ENCODE results near the gene GULP1. TPM values are rescaled to one million over a fixed set of nuclear protein-coding genes. Genes with fewer than 3 reads are reported as not detected.

The GULP1 gene
- polyA plus RNA-seq, 1 donor from 2014 or later: not detected

- no peaks in the 10 kb centered on the region for H3K27me3 Mint-ChIP-seq
- no peaks in the 10 kb centered on the region for H3K36me3 Mint-ChIP-seq
- peaks cover 0 to 2% (median 0%) of the 10 kb centered on the region in 3 donors for H3K9me3 Mint-ChIP-seq
- H3K4me1 Mint-ChIP-seq: no peaks in the 10 kb centered on the region
- no peak overlapping the region for H3K27ac Mint-ChIP-seq
- H3K4me3 Mint-ChIP-seq: no peak overlapping the region
Observed at GRCh38 chr2:188326290-188326668, 34.6 kb downstream of the GULP1 start.

- Mint-ChIP-seq H3K27ac (no peak overlapping the region), H3K4me1 (no peaks in the 10 kb centered on the region), H3K27me3 (no peaks in the 10 kb centered on the region), H3K36me3 (no peaks in the 10 kb centered on the region), H3K9me3 (peaks cover 0 to 2% (median 0%) of the 10 kb centered on the region in 3 donors), H3K4me3 (no peak overlapping the region)
Observed at GRCh38 chr2:188326669-188327301, 35.1 kb downstream of the GULP1 start.

- Mint-ChIP-seq H3K27me3 (no peaks in the 10 kb centered on the region), H3K27ac (no peak overlapping the region), H3K36me3 (no peaks in the 10 kb centered on the region), H3K9me3 (peaks cover 0 to 2% (median 1%) of the 10 kb centered on the region in 3 donors), H3K4me3 (no peak overlapping the region), H3K4me1 (no peaks in the 10 kb centered on the region)
Observed at GRCh38 chr2:188327518-188328213, 36.0 kb downstream of the GULP1 start.

GRCh38 chr2:188328419-188328818 is 36.7 kb downstream of the GULP1 start:
- Mint-ChIP-seq H3K36me3 (no peaks in the 10 kb centered on the region), H3K27ac (no peak overlapping the region), H3K4me1 (no peaks in the 10 kb centered on the region), H3K4me3 (no peak overlapping the region), H3K9me3 (peaks cover 0 to 1% (median under 1%) of the 10 kb centered on the region in 3 donors), H3K27me3 (no peaks in the 10 kb centered on the region)

GRCh38 chr2:188330316-188331053 is 38.8 kb downstream of the GULP1 start:
- Mint-ChIP-seq H3K9me3 (peaks cover 0 to 1% (median 0%) of the 10 kb centered on the region in 3 donors), H3K36me3 (no peaks in the 10 kb centered on the region), H3K4me3 (no peak overlapping the region), H3K27ac (no peak overlapping the region), H3K4me1 (no peaks in the 10 kb centered on the region), H3K27me3 (no peaks in the 10 kb centered on the region)

GRCh38 chr2:188332619-188333018 is 40.9 kb downstream of the GULP1 start:
- Mint-ChIP-seq H3K4me1 (no peaks in the 10 kb centered on the region), H3K27me3 (no peaks in the 10 kb centered on the region), H3K27ac (no peak overlapping the region), H3K36me3 (no peaks in the 10 kb centered on the region), H3K9me3 (peaks cover 0 to 1% (median 0%) of the 10 kb centered on the region in 3 donors), H3K4me3 (no peak overlapping the region)

GRCh38 chr2:188333751-188334524 is 42.3 kb downstream of the GULP1 start:
- no peaks in the 10 kb centered on the region for H3K27me3 Mint-ChIP-seq
- H3K9me3 Mint-ChIP-seq: peaks cover 0 to 1% (median 0%) of the 10 kb centered on the region in 3 donors
- H3K4me3 Mint-ChIP-seq: no peak overlapping the region
- H3K36me3 Mint-ChIP-seq: no peaks in the 10 kb centered on the region
- no peak overlapping the region for H3K27ac Mint-ChIP-seq
- no peaks in the 10 kb centered on the region for H3K4me1 Mint-ChIP-seq

GRCh38 chr2:188338463-188338862 is 46.8 kb downstream of the GULP1 start:
- H3K36me3 Mint-ChIP-seq: no peaks in the 10 kb centered on the region
- no peaks in the 10 kb centered on the region for H3K4me1 Mint-ChIP-seq
- no peak overlapping the region for H3K4me3 Mint-ChIP-seq
- no peaks in the 10 kb centered on the region for H3K27me3 Mint-ChIP-seq
- no peaks in the 10 kb centered on the region for H3K9me3 Mint-ChIP-seq
- H3K27ac Mint-ChIP-seq: no peak overlapping the region

- no peaks in the 10 kb centered on the region for H3K4me1 Mint-ChIP-seq
- no peak overlapping the region for H3K27ac Mint-ChIP-seq
- H3K36me3 Mint-ChIP-seq: no peaks in the 10 kb centered on the region
- peaks cover 0 to 6% (median 0%) of the 10 kb centered on the region in 3 donors for H3K9me3 Mint-ChIP-seq
- no peaks in the 10 kb centered on the region for H3K27me3 Mint-ChIP-seq
- no peak overlapping the region for H3K4me3 Mint-ChIP-seq
Observed at GRCh38 chr2:188340257-188340656, 48.6 kb downstream of the GULP1 start.

- no peak overlapping the region for H3K4me3 Mint-ChIP-seq
- no peaks in the 10 kb centered on the region for H3K27me3 Mint-ChIP-seq
- H3K9me3 Mint-ChIP-seq: peaks cover 0 to 6% (median 0%) of the 10 kb centered on the region in 3 donors
- no peaks in the 10 kb centered on the region for H3K4me1 Mint-ChIP-seq
- H3K27ac Mint-ChIP-seq: no peak overlapping the region
- no peaks in the 10 kb centered on the region for H3K36me3 Mint-ChIP-seq
Observed at GRCh38 chr2:188345020-188345419, 53.3 kb downstream of the GULP1 start.

- Mint-ChIP-seq H3K4me3 (no peak overlapping the region), H3K27me3 (no peaks in the 10 kb centered on the region), H3K4me1 (no peaks in the 10 kb centered on the region), H3K9me3 (peaks cover 0 to 6% (median 0%) of the 10 kb centered on the region in 3 donors), H3K27ac (no peak overlapping the region), H3K36me3 (no peaks in the 10 kb centered on the region)
Observed at GRCh38 chr2:188345426-188345825, 53.8 kb downstream of the GULP1 start.

GRCh38 chr2:188345831-188346458 is 54.3 kb downstream of the GULP1 start:
- Mint-ChIP-seq H3K27ac (no peak overlapping the region), H3K4me3 (no peak overlapping the region), H3K36me3 (no peaks in the 10 kb centered on the region), H3K27me3 (no peaks in the 10 kb centered on the region), H3K4me1 (no peaks in the 10 kb centered on the region), H3K9me3 (peaks cover 0 to 6% (median 0%) of the 10 kb centered on the region in 3 donors)

- H3K36me3 Mint-ChIP-seq: no peaks in the 10 kb centered on the region
- H3K27me3 Mint-ChIP-seq: no peaks in the 10 kb centered on the region
Observed at GRCh38 chr2:188349019-188349418, 57.3 kb downstream of the GULP1 start.

GRCh38 chr2:188353282-188353681 is 61.6 kb downstream of the GULP1 start:
- no peak overlapping the region for H3K4me3 Mint-ChIP-seq
- no peaks in the 10 kb centered on the region for H3K36me3 Mint-ChIP-seq
- peaks cover 0 to 11% (median 7%) of the 10 kb centered on the region in 3 donors for H3K9me3 Mint-ChIP-seq
- H3K27me3 Mint-ChIP-seq: no peaks in the 10 kb centered on the region
- no peaks in the 10 kb centered on the region for H3K4me1 Mint-ChIP-seq
- no peak overlapping the region for H3K27ac Mint-ChIP-seq

More at GRCh38 chr2:188349019-188349418, 57.3 kb downstream of the GULP1 start:
- H3K4me3 Mint-ChIP-seq: no peak overlapping the region
- H3K9me3 Mint-ChIP-seq: peaks cover 0 to 10% (median 0%) of the 10 kb centered on the region in 3 donors
- no peak overlapping the region for H3K27ac Mint-ChIP-seq
- H3K4me1 Mint-ChIP-seq: no peaks in the 10 kb centered on the region
